Activated CD4-positive, alpha-beta T cell treated with anti-CD3 and anti-CD28 coated beads, Interleukin-2, amount 50 U/mL, for 48 hours (primary cell): ENCODE data around the gene SPINDOC.
"Not testable (repeated sequence)": the region's sequence is repeated elsewhere in the genome, so short reads cannot be mapped to it uniquely, and the experiment has no call there.

ENCODE experiments used
- DNase-seq, 2 experiments: peaks; one replicate each; pipeline ENCODE4 v3.0.0-alpha.2; 2020

Gene SPINDOC

DNA sequence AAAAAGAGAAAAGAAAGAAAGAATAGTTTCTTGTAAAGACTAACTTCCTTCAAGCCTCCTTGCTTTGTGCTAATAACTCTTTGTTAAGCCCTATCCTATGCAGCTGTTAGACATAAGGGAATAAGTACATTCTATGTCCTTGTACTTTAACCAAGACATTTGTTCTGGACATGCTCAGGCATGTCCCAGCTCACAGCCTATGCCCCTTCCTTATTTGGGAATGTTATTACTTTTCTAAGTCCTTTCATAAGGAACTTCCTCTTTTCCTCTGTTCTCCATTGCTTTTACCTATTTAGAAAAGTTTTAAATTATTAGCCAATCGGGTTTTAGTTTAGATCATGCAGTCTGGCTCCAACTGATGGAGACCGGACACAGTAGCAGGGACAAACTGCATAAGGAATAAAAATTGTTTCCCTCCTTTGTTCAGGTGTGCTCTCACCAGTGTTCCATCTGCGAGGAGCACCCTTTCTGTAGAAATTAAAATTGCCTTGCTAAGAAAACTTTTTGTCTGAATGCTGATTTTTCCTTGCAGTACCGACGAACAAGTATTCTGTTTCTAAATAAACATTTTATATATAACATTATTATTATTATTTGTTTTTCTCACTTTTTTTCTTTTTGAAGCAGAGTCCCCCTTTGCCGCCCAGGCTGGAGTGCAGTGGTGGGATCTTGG lies 21.6 kb upstream of the SPINDOC start:
- no peak for DNase-seq

DNA sequence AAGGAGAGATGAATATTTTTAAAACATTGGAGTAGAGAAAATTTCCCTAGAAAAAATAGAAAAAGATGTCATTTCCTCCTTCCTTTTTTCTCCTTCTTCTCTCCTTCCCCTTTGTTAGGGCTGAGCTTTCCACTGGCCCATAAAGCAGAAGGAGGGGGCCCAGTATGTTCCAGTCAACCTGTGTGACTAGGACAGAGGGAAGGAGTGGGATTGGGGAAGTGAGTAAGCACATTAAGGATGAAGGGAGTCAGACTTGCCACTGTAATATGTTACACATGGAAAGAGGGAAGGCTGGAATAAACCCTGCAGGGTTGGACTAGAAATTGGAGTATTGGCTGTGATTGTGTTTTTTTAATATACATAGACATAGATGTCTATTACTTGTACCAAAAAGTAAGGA lies 20.1 kb upstream of the SPINDOC start:
- DNase-seq, result no peak

DNA sequence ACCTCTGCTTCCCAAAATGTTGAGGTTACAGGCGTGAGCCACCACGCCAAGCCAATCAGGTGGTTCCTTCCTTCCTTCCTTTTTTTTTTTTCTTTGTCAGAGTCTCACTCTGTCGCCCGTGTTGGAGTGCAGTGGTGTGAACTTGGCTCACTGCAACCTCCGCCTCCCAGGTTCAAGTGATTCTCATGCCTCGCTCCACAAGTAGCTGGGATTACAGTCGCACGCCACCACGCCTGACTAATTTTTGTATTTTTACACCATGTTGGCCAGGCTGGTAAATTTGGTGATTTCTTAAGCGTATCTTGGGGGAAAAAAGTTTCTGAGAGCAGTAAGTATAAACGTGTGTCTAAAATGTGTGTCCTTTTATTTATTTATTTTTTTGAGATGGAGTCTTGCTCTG lies 18.2 kb upstream of the SPINDOC start:
- DNase-seq, result no peak

DNA sequence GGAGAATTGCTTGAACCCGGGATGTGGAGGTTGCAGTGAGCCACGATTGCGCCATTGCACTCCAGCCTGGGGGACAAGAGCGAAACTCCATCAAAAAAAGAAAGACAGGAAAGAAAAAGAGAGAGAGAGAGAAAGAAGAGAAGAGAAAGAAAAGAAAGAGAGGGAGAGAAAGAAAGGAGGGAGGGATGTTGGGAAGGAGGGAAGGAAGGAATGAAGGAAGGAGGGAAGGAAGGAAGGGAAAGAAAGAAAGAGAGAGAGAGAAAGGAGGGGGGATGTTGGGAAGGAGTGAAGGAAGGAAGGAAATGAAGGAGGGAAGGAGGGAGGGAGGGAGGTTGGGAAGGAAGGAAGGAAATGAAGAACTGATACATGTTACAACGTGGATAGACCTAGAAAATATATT lies 12.3 kb upstream of the SPINDOC start:
- no peak for DNase-seq

DNA sequence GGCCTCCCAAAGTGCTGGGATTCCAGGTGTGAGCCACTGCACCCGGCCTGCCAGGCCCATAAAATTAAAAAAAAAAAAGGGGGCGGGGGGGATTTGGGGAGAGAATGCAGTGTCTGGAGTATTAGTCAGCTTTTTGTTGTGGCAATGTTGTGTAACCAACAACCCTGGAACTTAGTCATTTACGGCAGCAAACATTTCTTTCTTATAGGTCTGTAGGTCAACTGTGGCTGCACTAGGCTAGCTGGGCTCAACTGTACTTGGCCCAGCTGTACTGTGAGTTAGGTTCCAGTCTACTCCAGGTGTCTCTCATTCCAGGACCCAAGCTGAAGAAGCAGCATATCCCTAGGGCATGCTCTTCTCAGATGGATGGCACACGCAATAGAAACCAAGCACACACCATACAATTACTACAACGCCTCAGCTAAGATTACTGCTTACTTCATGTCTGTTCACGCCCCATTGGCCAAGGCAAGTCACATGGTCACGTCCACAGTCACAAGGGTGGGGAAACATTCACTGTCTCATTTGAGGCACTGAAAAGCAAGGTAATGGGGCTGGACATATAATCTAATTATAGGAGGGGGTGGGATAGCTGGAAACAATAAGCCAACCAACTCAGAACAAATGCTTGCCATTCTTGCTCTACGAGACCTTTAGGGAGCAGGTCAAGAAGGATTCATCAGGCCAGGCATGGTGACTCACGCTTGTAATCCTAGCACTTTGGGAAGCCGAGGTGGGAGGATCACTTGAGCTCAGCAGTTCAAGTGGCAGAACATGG lies 10.4 kb upstream of the SPINDOC start:
- DNase-seq, result no peak

DNA sequence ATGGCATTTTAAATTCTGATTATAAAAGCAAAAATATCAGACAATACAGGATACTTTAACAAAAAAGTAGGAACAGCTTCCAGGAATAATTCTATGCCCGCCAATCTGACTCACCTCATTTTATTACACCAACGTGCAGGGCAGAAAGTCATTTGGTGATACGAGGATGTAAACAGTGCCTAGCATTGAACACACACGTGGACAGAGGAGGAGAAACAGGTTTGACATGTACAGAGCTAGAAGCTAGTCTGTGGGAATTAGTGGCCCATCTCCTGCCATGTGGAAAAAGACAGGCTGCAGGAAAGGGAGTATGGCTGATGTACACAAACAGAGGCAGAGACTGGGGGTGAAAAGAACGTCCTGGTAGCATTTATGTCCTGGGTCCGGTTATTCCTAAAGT lies 9.0 kb upstream of the SPINDOC start:
- DNase-seq, result no peak

DNA sequence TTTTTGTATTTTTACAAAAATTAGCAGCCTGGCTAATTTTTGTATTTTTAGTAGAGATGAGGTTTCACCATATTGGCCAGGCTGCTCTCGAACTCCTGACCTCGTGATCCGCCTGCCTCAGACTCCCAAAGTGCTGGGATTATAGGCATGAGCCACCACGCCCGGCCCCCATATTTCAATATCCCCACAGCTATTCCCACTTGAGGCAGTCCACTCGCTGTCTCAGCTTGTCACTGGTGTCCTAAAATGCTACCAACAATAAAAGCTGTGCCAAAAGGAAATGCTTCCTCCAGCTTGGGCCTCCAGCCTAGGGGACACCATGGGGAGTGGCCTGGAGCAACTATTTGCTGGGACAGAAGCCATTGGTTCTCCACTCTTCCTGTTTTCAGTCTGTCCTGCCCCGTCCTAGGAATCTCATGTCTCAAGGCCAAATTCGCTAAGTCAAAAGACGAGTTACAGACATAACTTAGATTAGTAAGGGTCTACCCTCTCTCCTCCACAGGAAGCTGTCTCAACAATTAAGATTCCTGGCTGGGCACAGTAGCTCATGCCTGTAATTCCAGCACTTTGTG lies 7.3 kb upstream of the SPINDOC start:
- DNase-seq, result no peak

DNA sequence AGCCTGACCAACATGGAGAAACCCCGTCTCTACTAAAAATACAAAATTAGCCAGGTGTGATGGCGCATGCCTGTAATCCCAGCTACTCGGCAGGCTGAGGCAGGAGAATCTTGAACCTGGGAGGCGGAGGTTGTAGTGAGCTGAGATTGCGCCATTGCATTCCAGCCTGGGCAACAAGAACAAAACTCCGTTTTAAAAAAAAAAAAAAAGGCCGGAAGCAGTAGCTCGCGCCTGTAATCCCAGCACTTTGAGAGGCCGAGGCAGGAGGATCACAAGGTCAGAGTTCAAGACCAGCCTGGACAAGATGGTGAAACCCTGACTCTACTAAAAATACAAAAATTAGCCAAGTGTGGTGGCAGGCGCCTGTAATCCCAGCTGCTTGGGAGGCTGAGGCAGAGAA lies 2.9 kb upstream of the SPINDOC start:
- DNase-seq, result not testable (repeated sequence)

DNA sequence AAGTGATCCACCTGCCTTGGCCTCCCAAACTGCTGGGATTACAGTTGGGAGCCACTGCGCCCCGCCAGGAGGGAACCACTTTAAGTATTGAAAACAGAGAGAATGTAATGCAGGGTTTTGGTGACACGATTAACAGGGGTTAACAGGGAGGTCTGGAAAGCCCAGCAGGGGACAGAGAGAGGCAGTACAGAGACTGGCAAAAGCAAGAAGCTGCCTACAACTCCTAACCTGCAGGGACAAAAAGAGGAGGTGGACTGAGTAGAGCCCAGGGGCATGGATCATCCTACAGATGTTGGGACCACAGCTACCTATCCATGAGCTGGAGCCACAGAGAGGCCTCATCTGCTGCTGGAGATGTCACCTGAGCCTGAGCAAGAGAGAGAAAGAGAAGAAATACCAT lies 1.7 kb upstream of the SPINDOC start:
- DNase-seq, result no peak

DNA sequence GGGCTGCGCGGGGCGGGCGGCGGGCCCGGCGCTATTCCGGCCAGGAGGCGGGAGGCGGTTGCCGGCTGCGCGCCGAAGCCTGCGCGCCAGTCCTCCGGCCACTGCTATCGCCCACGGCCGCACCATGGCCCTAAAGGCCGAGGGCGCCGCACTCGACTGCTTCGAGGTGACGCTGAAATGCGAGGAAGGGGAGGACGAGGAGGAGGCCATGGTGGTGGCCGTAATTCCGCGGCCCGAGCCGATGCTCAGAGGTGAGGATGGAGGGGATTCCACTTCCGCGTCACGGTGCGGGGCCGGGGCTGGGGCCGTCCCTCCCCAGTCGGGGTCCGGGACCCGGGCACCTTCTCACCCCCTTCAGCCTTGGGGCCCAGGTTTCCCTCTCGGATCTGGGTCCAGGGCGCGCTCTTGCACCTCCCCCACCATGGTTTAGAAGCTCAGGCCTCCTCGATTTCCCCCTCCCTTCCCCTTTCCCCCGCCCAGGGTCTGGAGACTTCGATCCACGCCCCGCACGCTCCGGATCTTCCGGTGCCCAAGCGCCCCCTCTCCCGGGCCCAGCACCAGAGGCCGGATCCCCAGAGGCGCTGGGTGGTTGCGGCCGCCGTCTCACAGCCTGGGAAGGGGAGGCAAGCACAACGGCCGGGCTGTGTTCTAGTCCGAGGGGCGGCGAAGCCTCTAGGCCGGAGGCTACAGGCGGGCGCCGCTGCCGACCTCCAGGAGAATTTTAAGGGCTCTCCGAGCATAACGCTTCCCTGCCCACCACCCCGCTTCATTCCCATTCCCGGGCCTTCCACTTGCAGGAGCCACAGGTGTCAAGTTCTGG lies 517 bp downstream of the SPINDOC start:
- peak; percentile 58 to 69 for DNase-seq

DNA sequence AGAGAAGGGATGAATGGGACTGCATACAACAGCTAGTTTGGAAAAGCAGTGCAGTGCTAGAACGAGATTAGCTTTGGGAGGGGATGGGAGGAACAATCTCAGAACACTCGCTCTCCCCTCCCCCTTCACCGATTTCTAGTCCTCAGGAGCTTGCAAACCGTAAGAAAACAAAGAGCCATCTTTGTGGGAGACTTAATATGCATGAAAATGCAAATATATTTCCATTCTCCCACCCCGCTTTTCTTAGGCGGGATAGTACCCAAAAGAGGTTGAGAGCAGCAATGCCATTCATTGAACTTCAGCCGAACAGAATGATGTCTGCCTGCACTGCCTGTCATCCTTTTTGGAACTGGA lies 1.1 kb downstream of the SPINDOC start:
- no peak for DNase-seq

DNA sequence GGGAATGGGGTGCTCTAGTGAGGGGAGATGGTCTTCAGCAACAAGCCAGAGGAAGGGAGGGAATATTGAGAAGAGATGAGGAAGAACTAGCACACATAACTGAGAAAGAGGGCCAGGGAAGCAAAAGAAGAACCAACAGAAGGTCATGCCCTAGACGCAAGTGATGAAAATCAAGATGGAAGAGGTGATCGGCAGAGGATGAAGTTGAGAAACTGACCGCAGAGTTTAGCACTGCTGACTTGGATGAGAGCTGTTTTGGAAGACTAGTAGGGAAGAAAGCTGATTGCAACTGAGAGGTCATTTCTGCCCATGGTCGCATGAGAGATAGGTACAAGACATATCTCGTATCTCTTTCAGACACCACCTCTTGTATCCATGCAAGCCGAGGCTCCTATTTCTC lies 2.9 kb downstream of the SPINDOC start:
- DNase-seq, result no peak

DNA sequence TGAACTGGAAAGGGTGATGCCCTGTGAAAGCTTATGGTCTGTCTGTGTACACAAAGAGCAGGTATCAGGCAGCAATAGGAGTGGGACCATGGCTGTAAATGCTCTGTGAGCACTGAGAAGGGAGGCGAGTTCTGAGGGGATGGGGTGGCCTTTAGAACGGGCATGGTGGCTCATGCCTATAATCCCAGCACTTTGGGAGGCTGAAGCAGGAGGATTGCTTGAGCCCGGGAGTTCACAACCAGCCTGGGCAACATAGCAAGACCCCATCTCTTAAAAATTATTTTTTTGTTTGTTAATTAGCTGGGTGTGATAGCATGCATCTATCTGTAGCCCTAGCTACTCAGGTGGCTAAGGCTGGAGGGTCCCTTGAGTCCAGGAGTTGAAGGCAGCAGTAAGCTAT lies 3.5 kb downstream of the SPINDOC start:
- DNase-seq, result no peak

DNA sequence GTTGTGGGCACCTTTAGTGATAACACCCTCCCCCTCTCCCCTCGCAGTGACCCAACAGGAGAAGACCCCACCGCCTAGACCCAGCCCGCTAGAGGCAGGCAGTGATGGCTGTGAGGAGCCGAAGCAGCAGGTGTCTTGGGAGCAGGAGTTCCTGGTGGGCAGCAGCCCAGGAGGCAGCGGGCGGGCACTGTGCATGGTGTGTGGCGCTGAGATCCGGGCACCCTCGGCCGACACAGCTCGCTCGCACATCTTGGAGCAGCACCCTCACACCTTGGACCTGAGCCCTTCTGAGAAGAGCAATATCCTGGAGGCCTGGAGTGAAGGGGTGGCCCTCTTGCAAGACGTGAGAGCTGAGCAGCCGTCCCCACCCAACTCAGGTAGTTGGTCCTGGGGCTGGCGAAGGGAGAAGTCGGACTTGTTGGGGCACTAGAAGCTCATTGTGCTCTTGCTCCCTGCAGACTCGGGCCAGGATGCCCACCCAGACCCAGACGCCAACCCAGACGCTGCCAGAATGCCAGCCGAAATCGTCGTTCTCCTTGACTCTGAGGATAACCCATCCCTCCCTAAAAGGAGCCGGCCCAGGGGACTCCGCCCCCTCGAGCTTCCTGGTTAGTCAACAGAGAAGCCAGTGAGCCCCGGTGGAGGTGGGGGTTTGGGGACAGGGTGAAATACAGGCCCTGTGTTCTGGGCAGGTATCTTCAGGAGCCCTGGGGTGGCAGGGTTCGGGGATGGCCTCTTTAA lies 4.7 kb downstream of the SPINDOC start:
- no peak for DNase-seq

DNA sequence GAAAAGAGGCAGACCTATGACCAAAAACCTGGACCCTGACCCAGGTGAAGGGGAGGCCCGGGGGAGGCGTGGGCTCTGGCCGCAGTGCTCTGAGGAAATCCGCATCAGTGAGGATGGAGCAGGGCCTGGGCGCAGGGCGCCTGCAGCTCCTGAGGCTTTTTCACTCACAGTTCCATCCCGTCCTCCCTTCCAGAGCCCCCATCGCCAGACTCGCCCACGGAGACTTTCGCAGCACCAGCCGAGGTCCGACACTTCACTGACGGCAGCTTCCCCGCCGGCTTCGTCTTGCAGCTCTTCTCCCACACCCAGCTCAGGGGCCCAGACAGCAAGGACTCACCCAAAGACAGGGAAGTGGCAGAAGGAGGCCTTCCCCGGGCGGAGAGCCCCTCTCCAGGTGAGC lies 5.4 kb downstream of the SPINDOC start:
- no peak for DNase-seq

DNA sequence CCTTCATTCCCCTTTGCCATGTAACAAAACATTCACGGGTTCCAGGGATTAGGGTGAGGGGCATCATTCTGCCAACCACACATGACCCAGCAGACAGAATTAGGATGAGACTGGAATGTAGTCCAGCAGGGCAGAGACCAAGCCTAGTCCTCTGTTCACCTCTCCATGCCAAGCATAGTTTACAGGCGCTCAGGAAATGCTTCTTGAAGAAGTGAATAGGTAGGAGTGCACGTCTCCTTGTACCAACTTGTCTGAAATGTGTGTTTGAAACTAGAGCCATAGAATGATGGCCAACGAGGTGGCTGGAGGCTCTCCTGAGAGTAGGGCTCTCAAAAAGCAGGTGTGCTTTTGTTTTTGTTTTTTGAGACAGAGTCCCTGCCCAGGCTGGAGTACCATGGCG lies 8.2 kb downstream of the SPINDOC start:
- no peak for DNase-seq

DNA sequence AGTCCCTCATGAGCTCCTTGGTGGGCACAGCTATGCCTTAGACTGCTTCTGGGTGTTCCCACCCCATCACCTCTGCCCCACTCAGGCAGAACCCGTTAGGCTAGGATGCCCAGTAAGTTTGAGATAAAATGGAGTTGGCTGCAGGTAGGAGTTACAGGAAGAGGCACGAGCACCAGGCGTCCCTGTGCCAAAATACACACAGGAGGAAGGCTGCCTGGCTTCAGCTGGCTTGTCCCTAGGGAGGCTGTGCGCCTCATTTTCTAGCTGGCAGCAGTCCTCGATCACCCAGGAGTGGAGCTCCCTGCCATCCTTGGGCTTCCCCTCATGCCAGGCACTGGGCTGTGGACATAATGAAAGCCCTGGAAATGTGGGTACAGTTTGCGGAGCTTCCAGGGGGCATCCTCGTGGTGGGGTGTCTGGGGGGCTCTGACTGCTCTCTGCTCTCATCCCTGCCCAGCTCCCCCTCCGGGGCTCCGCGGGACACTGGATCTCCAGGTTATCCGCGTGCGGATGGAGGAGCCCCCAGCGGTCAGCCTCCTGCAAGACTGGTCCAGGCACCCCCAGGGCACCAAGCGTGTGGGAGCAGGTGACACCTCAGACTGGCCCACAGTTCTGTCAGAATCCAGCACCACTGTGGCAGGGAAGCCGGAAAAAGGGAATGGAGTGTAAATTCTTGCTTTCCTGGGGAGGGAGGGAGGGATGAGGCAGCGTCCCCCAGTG lies 13.4 kb downstream of the SPINDOC start:
- no peak for DNase-seq

DNA sequence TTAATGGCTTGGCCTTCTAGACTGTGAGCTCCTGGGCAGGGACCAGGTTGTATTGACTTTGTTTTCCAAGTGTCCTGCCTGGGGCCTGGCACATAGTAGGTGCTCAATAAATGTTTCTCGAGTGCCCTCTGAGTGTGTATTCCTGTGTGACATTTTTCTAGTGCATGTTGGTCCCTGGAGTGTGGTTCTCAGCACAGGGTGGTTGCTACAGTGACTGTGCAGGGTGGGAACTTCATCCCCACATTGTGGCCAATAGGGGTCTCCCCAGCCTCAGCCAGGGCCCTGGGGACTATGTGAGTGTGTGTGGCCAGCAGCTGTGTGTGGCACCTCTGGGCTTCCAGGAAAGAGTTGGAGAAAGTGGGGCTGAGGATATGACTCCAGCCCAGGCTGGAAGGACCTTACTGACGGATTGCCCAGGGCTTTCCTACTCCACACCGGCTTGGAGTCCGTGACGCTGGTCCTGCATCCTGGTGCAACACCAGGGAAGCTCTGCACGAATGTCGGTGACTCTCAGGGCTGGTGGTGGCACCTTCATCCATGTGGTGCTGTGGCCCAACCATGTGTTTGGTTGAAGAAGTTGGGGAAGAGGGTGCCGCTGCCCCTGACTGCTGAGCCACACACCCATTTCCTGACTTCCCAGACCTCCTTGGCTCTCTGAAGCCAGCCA lies 16.7 kb downstream of the SPINDOC start:
- DNase-seq, result no peak

DNA sequence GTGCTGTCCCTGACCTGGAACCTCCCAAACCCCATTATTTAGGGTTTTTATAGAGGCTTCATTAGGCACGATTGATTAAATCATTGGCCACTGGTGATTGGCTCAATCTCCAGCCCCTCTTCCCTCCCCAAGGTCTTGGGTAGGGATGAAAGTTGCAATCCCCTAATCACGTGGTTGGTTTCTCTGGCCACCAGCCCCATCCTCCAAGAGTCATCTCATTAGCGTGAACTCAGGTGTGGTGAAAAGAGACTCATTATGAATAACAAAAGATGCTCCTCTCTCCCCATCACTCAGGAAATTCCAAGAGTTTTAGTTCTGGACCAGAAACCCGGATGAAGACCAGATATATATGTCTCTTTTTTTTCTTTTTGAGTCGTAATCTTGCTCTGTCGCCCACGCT lies 18.1 kb downstream of the SPINDOC start:
- DNase-seq, result no peak

DNA sequence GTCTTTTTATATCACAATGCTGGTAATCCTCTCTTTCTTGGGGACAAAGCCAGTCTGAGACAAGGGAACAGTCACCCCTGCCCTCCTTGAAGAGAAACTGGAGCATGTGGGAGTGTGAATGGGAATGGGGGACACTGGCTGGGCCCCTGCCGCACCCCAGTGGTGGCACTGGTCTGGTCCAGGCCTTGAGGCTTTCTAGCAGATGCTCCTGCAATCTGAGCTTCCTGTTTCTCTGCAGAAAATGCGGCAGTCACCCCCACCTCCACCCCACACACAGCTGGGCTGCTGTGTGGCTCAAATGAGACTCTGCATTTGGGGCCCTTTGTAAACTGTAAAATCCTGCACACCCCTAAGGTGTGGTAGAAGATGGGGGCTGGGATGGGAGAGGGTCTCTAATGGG lies 19.1 kb downstream of the SPINDOC start:
- no peak for DNase-seq

DNA sequence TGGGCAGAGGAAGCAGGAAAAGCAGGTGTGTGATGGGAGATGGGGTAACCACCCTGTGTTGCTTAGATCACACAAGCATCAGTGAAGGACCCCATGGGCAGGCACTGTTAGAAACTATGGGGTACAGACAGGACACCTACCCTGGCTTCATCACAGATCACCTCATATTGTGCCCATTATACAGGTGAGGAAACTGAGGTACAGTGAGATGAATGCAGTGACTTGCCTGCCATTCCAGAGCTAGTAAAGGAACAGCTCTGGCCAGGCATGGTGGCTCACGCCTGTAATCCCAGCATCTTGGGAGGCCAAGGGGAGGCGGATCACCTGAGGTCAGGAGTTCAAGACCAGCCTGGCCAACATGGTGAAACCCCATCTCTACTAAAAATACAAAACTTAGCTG lies 19.8 kb downstream of the SPINDOC start:
- no peak for DNase-seq
